AG09309 (cell line): ENCODE measurements around the gene MEIOB.
"Not testable (repeated sequence)": the region's sequence is repeated elsewhere in the genome, so short reads cannot be mapped to it uniquely, and the experiment has no call there.

Source experiments
- DNase-seq: peaks from one replicate; pipeline ENCODE4 v3.0.0-alpha.2; 2010; ENCODE audit warnings: low read depth
- H3K4me3 ChIP-seq: 2 replicates; pipeline ENCODE4 v1.5.1; 2011; ENCODE audit warnings: mild to moderate bottlenecking, low read depth, low read length, moderate library complexity; ENCODE audit not compliant: control insufficient read depth
- CTCF ChIP-seq: IDR thresholded peaks from 2 replicates; pipeline ENCODE4 v1.5.1; 2011; ENCODE audit warnings: mild to moderate bottlenecking, low read depth, low read length, inconsistent platforms; ENCODE audit not compliant: insufficient read depth, control insufficient read depth; ENCODE audit errors: missing control alignments

MEIOB gene

GRCh38 chr16:1871974-1872635, at the start of gene MEIOB:
TSS of gene MEIOB (minus strand) at chr16:1872164. CDS start at chr16:1868175, 3,989 bp downstream.
- TF ChIP-seq CTCF = no peak
- no peak for DNase-seq
- H3K4me3 ChIP-seq = no peak within 1 kb of the TSS

- no peak for TF ChIP-seq CTCF
- DNase-seq = no peak
- H3K4me3 ChIP-seq = no peak overlapping the region
Measured at GRCh38 chr16:1920727-1921171, 48.8 kb upstream of the MEIOB start.

GRCh38 chr16:1920122-1920521, 48.2 kb upstream of the MEIOB start:
- H3K4me3 ChIP-seq, DNase-seq: not testable (repeated sequence)

- DNase-seq = no peak
- H3K4me3 ChIP-seq = no peak overlapping the region
- TF ChIP-seq CTCF = no peak
Measured at GRCh38 chr16:1919327-1919998, 47.5 kb upstream of the MEIOB start.

GRCh38 chr16:1918351-1919326, 46.7 kb upstream of the MEIOB start, which contains the start of gene HS3ST6:
TSS of gene HS3ST6 (minus strand) at chr16:1918415. CDS start at chr16:1918323, 92 bp downstream.
- no peak for TF ChIP-seq CTCF
- DNase-seq = no peak
- H3K4me3 ChIP-seq = no peak within 1 kb of the TSS

GRCh38 chr16:1917665-1918350, 45.8 kb upstream of the MEIOB start:
- TF ChIP-seq CTCF = no peak
- H3K4me3 ChIP-seq = no peak overlapping the region
- DNase-seq = no peak
